ENCODE data around the gene UGDH. TPM values are rescaled to one million over a fixed set of nuclear protein-coding genes. Genes with fewer than 3 reads are reported as not detected.

The UGDH gene
- total and polyA plus RNA-seq, 2 of the 13 experiments (the other 11 are each of a cell fraction or from before 2014, with no cell fraction given), result 99.0 to 384 TPM

GRCh38 chr4:39529534-39529933 lies 2.3 kb upstream of the UGDH start:
- peak overlapping the region; percentile 94 for H3K27ac ChIP-seq (ENCODE audit: extremely low read length, insufficient read depth, low read length)

GRCh38 chr4:39528061-39528465 lies 824 bp upstream of the UGDH start:
- Histone ChIP-seq H2AFZ (ENCODE audit: low read length) (no peak overlapping the region), H3K4me3 (replicated peaks in 1 of 3; ENCODE audit: insufficient read depth in 1 of 3, low read depth in 2 of 3, low read length in 3 of 3) (peak overlapping the region; percentile 87 to 96 (median 96)), H3K27ac (ENCODE audit: extremely low read length, insufficient read depth, low read length) (peak overlapping the region; percentile 94), H3K4me2 (ENCODE audit: low read depth, low read length) (peak overlapping the region; percentile 80), H3K79me2 (ENCODE audit: insufficient read depth, low read length) (peaks cover 63% of the 10 kb centered on the region), H4K20me1 (ENCODE audit: insufficient read depth, low read length) (peaks cover 28% of the 10 kb centered on the region), H3K36me3 (replicated peaks in 1 of 2; ENCODE audit: control insufficient read depth in 1 of 2, insufficient read depth in 2 of 2, low read length in 2 of 2) (peaks cover 3 to 11% of the 10 kb centered on the region in 2 experiments; a peak in 2 of 5 replicates), H3K9ac (ENCODE audit: insufficient read depth, low read depth, low read length) (peak overlapping the region; percentile 99), H3K27me3 (ENCODE audit: control insufficient read depth in 1 of 2, insufficient read depth in 2 of 2, low read length in 2 of 2) (peaks cover 0 to 4% of the 10 kb centered on the region in 2 experiments; a peak in 1 of 5 replicates), H3K9me3 (ENCODE audit: low read length) (peaks cover 26% of the 10 kb centered on the region), H3K4me1 (ENCODE audit: insufficient read depth, low read length) (peaks cover 18% of the 10 kb centered on the region)
- in situ Hi-C loops (cut with HindIII; ENCODE audit: extremely low pct_ligation_motif_present, low pct_unique_long_range_greater_than_20kb), result loop anchor here (5.0 kb wide), 1 partner anchor 109 kb away; the partner anchor contains the start of gene SMIM14
- TSS peak; percentile 84 for BruUV-seq (replicated peaks)
- ChIA-PET POLR2A (interaction anchor here (0.8 to 1.8 kb wide), 22 partner anchors 13 to 518 kb away, joined by 3 to 75 read pairs (median 10); partner anchors contain the start of genes KLB, LIAS, RPL9 and SMIM14), CTCF (ENCODE audit: low intra/inter-chr PET ratio, low total read pairs) (no interaction called here)
- WGBS (ENCODE audit: low lambda C conversion rate), result under 1% methylated on average over 8 of the region's 21 CpGs
- FAIRE-seq (no peak), DNase-seq (ENCODE audit: low spot score) (no peak), ATAC-seq (peak; percentile 52)
- intact Hi-C loops (cut with micrococcal nuclease; ENCODE audit: unreplicated experiment), result loop anchor here (1.0 to 2.0 kb wide), 2 partner anchors 30 to 449 kb away; partner anchors contain the start of gene PDS5A
- no peak for TF ChIP-seq ZNF282 (IDR thresholded peaks at IDR 0.05; ENCODE audit: partially characterized antibody)
- TF ChIP-seq KIAA2018 (CRISPR knock-in tag; IDR thresholded peaks at IDR 0.05; ENCODE audit: borderline replicate concordance), result no peak

More at GRCh38 chr4:39529534-39529933, 2.3 kb upstream of the UGDH start:
- TSS peak; percentile 19 for BruUV-seq (replicated peaks)
- TF ChIP-seq HNF4A (CRISPR knock-in tag; IDR thresholded peaks at IDR 0.05) (0 out of 2 replicates have a peak, but pooled peaks have one; percentile 26), ZGPAT (CRISPR knock-in tag; IDR thresholded peaks at IDR 0.05) (0 out of 2 replicates have a peak, but pooled peaks have one; percentile 3), KDM1A (CRISPR knock-in tag; IDR thresholded peaks at IDR 0.05) (no peak), ZNF101 (CRISPR knock-in tag; IDR thresholded peaks at IDR 0.05; ENCODE audit: borderline replicate concordance, low read depth) (no peak)
- Histone ChIP-seq H3K27me3 (ENCODE audit: control insufficient read depth in 1 of 2, insufficient read depth in 2 of 2, low read length in 2 of 2) (peaks cover 0 to 4% of the 10 kb centered on the region in 2 experiments; a peak in 1 of 5 replicates), H3K4me2 (ENCODE audit: low read depth, low read length) (peak overlapping the region; percentile 80), H3K9me3 (ENCODE audit: low read length) (peaks cover 26% of the 10 kb centered on the region), H3K79me2 (ENCODE audit: insufficient read depth, low read length) (peaks cover 49% of the 10 kb centered on the region), H3K9ac (ENCODE audit: insufficient read depth, low read depth, low read length) (peak overlapping the region; percentile 99), H3K4me3 (replicated peaks in 1 of 3; ENCODE audit: insufficient read depth in 1 of 3, low read depth in 2 of 3, low read length in 3 of 3) (peak overlapping the region in 2 of 3 experiments; percentile 87 to 96; a peak in 3 of 6 replicates), H3K4me1 (ENCODE audit: insufficient read depth, low read length) (peaks cover 16% of the 10 kb centered on the region), H3K36me3 (replicated peaks in 1 of 2; ENCODE audit: control insufficient read depth in 1 of 2, insufficient read depth in 2 of 2, low read length in 2 of 2) (peaks cover 2 to 9% of the 10 kb centered on the region in 2 experiments; a peak in 2 of 5 replicates), H4K20me1 (ENCODE audit: insufficient read depth, low read length) (peaks cover 15% of the 10 kb centered on the region), H2AFZ (ENCODE audit: low read length) (no peak overlapping the region)
- 15% methylated on average over 2 of the region's 2 CpGs for WGBS (ENCODE audit: low lambda C conversion rate)
- POLR2A ChIA-PET, result interaction anchor here (1.2 to 1.8 kb wide), 4 partner anchors 9 to 168 kb away, joined by 3 to 5 read pairs (median 4); partner anchors contain the start of genes SMIM14 and UBE2K
- CTCF ChIA-PET (ENCODE audit: low intra/inter-chr PET ratio, low total read pairs), result no interaction called here
- in situ Hi-C loops (cut with HindIII; ENCODE audit: extremely low pct_ligation_motif_present, low pct_unique_long_range_greater_than_20kb), result loop anchor here (5.0 kb wide), 1 partner anchor 108 kb away; the partner anchor contains the start of gene SMIM14
- peak; percentile 44 for FAIRE-seq
- ATAC-seq, result no peak
- DNase-seq (ENCODE audit: low spot score), result no peak
- intact Hi-C loops (cut with micrococcal nuclease; ENCODE audit: unreplicated experiment), result loop anchor here (2.0 kb wide), 1 partner anchor 447 kb away; the partner anchor contains the start of gene PDS5A
